Upper lobe of left lung (tissue), 4 donors: ENCODE measurements around the gene BMP7.

Experiments
- CTCF ChIP-seq, 6 experiments: fragments of 450-650 bp in 4 of 6; fragments of 200-600 bp in 2 of 6; sonication (generic) in 2 of 6; IDR thresholded peaks; one replicate each; pipeline ENCODE4 v1.5.1; 2016 to 2019; ENCODE audit warnings: antibody characterized with exemption in 6 of 6
- EP300 ChIP-seq, 4 donors: sonication (generic); formaldehyde crosslinking; IDR thresholded peaks; one replicate each; pipeline ENCODE4 v1.5.1; 2017; ENCODE audit warnings: antibody characterized with exemption in 4 of 4, control low read depth in 2 of 4
- POLR2A ChIP-seq, 4 donors: fragments of 450-650 bp; IDR thresholded peaks; one replicate each; pipeline ENCODE4 v1.5.1; 2016 to 2017; ENCODE audit warnings: antibody characterized with exemption in 4 of 4, mild to moderate bottlenecking in 2 of 4
- POLR2AphosphoS5 ChIP-seq, 2 donors: sonication (generic); formaldehyde crosslinking; IDR thresholded peaks; one replicate each; pipeline ENCODE4 v1.5.1; 2017; ENCODE audit warnings: antibody characterized with exemption in 2 of 2

GRCh38 chr20:57157106-57157691 is 109.2 kb downstream of the BMP7 start:
- TF ChIP-seq CTCF (IDR thresholded peaks at IDR 0.05) (no peak), POLR2A (IDR thresholded peaks at IDR 0.05) (no peak), EP300 (IDR thresholded peaks at IDR 0.05) (no peak), POLR2AphosphoS5 (IDR thresholded peaks at IDR 0.05) (no peak)
